ENCODE data around the gene DNAAF8. TPM values are rescaled to one million over a fixed set of nuclear protein-coding genes. Genes with fewer than 3 reads are reported as not detected.

Gene DNAAF8
- total RNA-seq, 2 donors from 2014 or later: not detected

DNA sequence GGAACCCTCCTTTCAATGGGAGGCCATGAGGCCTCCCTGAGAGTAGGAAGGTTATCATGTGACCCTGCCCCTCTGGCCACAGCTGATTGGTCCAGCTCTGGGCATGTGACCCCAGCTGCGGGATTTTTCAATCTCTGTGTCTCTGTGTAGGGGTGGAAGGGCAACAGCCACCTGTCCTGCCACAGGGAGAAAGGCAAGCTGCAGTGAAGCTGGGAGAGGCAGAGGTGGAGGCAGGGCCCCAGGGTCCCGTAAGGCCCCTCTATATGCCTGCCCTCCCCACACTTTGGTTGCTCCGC is 10.9 kb downstream of the DNAAF8 start:
- H3K9me3 ChIP-seq: no peaks in the 10 kb centered on the region
- H3K27ac ChIP-seq: no peak overlapping the region
- ATAC-seq (ENCODE audit: insufficient number of reproducible peaks, low FRiP score, low read depth): no peak
- DNase-seq (ENCODE audit: low spot score): no peak
- peaks cover 3 to 13% of the 10 kb centered on the region in 2 donors for H3K4me1 ChIP-seq (ENCODE audit: control insufficient read depth in 1 of 2, low read depth in 2 of 2)
- TF ChIP-seq, protein P1, sequence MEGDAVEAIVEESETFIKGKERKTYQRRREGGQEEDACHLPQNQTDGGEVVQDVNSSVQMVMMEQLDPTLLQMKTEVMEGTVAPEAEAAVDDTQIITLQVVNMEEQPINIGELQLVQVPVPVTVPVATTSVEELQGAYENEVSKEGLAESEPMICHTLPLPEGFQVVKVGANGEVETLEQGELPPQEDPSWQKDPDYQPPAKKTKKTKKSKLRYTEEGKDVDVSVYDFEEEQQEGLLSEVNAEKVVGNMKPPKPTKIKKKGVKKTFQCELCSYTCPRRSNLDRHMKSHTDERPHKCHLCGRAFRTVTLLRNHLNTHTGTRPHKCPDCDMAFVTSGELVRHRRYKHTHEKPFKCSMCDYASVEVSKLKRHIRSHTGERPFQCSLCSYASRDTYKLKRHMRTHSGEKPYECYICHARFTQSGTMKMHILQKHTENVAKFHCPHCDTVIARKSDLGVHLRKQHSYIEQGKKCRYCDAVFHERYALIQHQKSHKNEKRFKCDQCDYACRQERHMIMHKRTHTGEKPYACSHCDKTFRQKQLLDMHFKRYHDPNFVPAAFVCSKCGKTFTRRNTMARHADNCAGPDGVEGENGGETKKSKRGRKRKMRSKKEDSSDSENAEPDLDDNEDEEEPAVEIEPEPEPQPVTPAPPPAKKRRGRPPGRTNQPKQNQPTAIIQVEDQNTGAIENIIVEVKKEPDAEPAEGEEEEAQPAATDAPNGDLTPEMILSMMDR (IDR thresholded peaks at IDR 0.05): no peak
- H3K36me3 ChIP-seq: peaks cover 7% of the 10 kb centered on the region
- no peak overlapping the region for H3K4me3 ChIP-seq
- H3K27me3 ChIP-seq (replicated peaks; ENCODE audit: insufficient read depth): no peaks in the 10 kb centered on the region

DNA sequence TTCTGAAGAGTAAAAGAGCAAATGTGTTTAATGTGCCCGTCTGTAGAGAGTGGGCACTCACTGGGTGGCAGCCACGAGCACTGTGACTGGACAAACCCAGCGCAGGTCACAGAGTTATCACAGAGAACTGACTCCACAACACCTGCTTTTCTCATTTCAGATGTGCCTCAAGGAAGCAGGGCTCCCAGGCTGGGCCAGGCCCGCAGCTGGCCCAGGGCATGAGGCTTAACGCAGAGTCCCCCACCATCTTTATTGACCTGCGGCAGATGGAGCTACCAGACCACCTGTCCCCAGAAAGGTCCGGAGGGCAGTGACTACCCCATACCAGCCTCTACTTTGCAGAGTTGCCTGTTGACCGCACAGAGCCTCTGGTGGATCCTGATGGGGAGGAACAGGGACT is 11.9 kb downstream of the DNAAF8 start:
- no peaks in the 10 kb centered on the region for H3K27me3 ChIP-seq (replicated peaks; ENCODE audit: insufficient read depth)
- no peaks in the 10 kb centered on the region for H3K9me3 ChIP-seq
- no peak for DNase-seq (ENCODE audit: low spot score)

DNA sequence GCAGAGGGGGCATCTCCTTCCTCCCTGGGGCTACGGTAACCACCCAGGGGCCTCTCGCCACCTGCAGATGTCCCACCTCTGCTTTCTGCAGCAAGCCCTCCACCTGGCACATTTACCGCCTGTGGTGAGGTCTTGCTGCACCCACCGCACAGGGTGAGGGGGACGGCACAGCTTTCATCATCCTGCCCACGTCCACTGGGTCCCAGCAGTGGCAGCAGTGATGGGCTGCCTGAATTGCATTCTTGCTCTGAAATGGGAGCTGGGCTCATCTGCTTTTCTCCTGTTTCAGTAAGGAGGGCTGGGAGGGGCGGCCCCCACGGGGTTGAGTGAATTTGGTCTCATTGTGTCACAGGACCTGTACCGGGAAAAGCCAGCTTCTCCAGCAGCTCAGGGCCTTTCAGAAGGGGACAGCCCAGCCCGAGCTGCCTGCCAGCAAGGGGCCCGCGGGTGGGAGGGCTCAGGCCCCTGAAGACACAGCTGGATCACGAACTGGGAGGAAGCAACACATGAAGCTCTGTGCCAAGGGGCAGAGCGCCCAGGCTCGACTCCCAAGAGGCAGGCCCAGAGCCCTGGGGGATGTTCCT is 12.7 kb downstream of the DNAAF8 start:
- Histone ChIP-seq H3K4me3 (no peak overlapping the region), H3K27me3 (replicated peaks; ENCODE audit: insufficient read depth) (no peaks in the 10 kb centered on the region), H3K27ac (no peak overlapping the region), H3K36me3 (peaks cover 19% of the 10 kb centered on the region), H3K4me1 (ENCODE audit: control insufficient read depth in 1 of 2, low read depth in 2 of 2) (peaks cover 3 to 13% of the 10 kb centered on the region in 2 donors), H3K9me3 (no peaks in the 10 kb centered on the region)
- TF ChIP-seq, protein P1 (IDR thresholded peaks at IDR 0.05): no peak
- ATAC-seq (ENCODE audit: insufficient number of reproducible peaks, low FRiP score, low read depth): no peak
- no peak for DNase-seq (ENCODE audit: low spot score)

More for the DNA sequence above, 11.9 kb downstream of the DNAAF8 start:
- Histone ChIP-seq H3K4me1 (ENCODE audit: control insufficient read depth in 1 of 2, low read depth in 2 of 2) (peaks cover 3 to 13% of the 10 kb centered on the region in 2 donors), H3K27ac (no peak overlapping the region), H3K36me3 (peaks cover 10% of the 10 kb centered on the region), H3K4me3 (no peak overlapping the region)
- no peak for ATAC-seq (ENCODE audit: insufficient number of reproducible peaks, low FRiP score, low read depth)
- TF ChIP-seq, protein P1 (IDR thresholded peaks at IDR 0.05): no peak

DNA sequence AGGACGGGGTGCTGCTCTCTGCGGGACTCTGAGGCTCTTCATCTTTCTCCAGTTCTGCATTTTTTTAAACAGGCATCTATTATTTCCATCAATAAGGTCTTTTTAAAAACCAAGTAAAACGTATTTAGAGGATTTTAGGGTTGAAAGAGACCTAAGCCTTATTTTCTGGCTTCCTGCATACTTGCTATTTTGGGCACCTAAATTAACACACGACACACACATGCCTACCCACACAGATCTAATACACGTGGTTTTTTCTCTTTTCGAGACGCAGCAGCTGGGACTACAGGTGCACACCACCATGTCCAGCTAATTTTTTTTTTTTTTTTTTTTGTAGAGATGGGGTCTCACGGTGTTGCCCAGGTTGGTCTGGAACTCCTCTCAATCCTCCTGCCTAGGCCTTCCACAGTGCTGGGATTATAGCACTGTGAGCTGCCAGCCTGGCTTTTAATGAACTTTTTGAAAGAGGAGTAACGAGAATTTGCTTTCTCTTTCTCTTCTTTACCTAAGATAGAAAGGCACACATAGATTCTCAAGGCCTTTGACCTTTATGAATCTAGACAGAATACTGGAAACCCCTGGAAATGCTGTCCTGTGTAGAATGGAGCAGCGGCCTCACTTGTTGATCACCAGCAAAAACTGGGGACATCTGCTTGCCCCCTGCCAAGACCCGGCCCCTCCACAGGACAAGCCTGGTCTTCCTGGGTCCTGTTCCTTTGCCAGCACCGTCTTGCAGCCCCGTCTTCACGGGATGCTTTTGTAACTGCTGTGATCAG is 13.8 kb downstream of the DNAAF8 start:
- TF ChIP-seq, protein P1 (IDR thresholded peaks at IDR 0.05): no peak
- no peak overlapping the region for H3K27ac ChIP-seq
- no peak for ATAC-seq (ENCODE audit: insufficient number of reproducible peaks, low FRiP score, low read depth)
- no peak overlapping the region for H3K4me3 ChIP-seq
- peaks cover 3 to 13% of the 10 kb centered on the region in 2 donors for H3K4me1 ChIP-seq (ENCODE audit: control insufficient read depth in 1 of 2, low read depth in 2 of 2)
- DNase-seq (ENCODE audit: low spot score): no peak
- no peaks in the 10 kb centered on the region for H3K9me3 ChIP-seq
- no peaks in the 10 kb centered on the region for H3K27me3 ChIP-seq (replicated peaks; ENCODE audit: insufficient read depth)
- peaks cover 29% of the 10 kb centered on the region for H3K36me3 ChIP-seq

DNA sequence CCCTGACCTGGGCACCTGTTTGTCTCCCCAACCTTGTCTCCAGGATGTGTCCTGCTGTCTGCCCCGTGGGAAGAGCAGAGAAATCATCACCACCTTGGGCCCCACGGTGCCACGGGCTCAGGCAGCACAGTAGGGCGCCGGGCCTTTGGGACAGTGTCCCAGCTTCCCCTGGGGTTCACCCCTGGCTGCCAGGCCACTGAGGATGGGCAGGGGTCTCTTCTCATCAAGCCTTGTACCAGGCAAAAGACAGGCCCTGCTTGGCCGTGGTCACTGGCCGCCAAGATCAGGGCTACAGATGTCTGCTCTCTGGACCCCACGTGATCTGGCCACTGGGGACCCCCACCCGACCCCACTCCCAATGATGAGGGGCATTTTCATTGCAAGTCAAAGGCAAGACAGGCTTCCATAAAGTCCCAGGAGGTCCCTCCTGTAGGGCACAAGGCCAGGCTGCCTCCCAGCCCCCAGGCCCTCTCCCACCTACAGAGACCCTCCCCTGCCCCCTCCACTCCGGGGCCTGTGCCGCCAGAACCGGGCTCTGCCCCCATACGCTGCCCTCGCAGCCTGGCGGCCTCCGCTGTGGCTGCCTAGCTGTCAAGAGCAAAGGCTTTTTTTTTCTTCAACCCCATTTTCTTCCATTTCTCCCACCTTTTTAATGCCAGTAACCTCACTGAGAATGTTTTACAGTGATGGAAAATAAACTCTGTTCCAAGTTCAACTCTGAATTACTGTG is 14.5 kb downstream of the DNAAF8 start:
- Histone ChIP-seq H3K4me3 (no peak overlapping the region), H3K9me3 (no peaks in the 10 kb centered on the region), H3K36me3 (peaks cover 34% of the 10 kb centered on the region), H3K27ac (no peak overlapping the region), H3K27me3 (replicated peaks; ENCODE audit: insufficient read depth) (no peaks in the 10 kb centered on the region), H3K4me1 (ENCODE audit: control insufficient read depth in 1 of 2, low read depth in 2 of 2) (peaks cover 3 to 13% of the 10 kb centered on the region in 2 donors)
- ATAC-seq (ENCODE audit: insufficient number of reproducible peaks, low FRiP score, low read depth) (no peak), DNase-seq (ENCODE audit: low spot score) (no peak)
- TF ChIP-seq, protein P1 (IDR thresholded peaks at IDR 0.05): no peak
